NCI-H146 treated with DMSO at 0.1 percent for 48 hours (cell line): Measurements from ENCODE around the gene FAM193A.
A peak's percentile ranks its signal among the peaks of the same experiment; 100 is the strongest.
"Not testable (repeated sequence)": the region's sequence is repeated elsewhere in the genome, so short reads cannot be mapped to it uniquely, and the experiment has no call there.

Experiments
- DNase-seq: peaks from one replicate; lab custom pipeline; 2025; ENCODE audit not compliant: unreplicated experiment; lab: John Stamatoyannopoulos, UW

Gene FAM193A

DNA sequence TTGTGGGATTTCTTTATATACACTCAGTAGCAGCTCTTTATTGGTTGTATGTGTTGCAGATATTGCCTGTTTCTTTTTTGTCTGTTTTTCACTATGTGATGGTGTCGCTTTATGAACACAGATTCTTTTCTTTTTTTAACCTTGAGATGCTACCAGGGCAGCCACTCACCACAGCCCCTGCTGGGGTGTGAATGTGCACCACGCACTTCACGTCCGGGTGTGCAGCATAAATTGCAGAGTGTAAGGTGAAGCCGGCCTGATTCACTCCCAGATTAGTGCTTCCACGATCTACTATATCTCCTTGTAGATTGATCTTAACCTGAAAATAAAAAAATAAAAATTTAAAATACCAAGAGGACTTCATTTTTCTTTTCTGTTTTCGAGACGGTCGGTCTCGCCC lies 71.4 kb downstream of the FAM193A start:
- DNase-seq: no peak

DNA sequence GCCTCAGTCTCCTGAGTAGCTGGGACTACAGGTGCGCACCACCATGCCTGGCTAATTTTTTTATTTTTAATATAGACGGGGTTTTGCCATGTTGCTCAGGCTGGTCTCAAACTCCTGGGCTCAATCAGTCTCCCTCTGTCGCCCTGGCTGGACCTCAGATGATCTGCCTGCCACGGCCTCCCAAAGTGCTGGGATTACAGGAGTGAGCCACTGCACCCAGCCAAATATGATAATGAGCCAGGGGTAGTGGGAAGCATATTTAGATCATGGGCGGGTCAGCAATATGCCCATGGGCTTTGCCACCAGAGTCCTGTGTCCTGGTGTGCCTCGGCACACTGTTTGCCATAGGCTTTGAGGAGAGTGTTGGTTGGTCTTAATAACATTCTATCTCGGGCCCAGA lies 71.8 kb downstream of the FAM193A start:
- no peak for DNase-seq

DNA sequence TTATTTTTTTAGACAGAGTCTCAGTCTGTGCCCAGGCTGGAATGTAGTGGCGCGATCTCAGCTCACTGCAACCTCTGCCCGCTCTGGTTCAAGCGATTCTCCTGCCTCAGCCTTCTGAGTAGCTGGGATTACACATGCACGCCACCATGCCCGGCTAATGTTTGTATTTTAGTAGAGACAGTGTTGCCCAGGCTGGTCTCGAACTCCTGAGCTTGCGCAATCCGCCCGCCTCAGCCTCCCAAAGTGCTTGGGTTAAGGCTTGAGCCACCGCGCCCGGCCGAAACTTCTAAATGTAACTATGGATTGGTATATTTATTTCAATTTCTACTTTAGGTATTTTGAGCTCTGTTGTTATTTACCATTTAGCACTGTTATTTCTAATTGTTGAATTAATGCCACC lies 79.4 kb downstream of the FAM193A start:
- DNase-seq: no peak

DNA sequence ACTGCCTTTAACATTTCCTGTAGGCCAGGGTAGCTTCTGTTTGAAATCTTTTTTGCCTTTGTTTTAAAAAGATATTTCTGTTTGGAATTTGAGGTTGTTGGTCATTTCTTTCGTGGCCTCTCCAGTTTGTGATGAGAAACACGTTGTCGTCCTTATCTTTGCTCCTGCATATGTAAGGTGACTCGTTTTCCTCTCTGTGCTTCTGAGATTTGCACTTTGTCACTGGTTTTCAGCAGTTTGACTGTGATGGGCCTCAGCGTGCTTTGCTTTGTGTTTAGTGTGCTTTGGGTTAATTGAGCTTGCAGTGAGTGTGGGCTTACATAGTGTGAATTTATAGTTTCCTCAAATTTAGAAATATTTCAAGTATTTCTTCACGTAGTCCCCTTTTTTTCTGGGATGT lies 81.5 kb downstream of the FAM193A start:
- DNase-seq: no peak

DNA sequence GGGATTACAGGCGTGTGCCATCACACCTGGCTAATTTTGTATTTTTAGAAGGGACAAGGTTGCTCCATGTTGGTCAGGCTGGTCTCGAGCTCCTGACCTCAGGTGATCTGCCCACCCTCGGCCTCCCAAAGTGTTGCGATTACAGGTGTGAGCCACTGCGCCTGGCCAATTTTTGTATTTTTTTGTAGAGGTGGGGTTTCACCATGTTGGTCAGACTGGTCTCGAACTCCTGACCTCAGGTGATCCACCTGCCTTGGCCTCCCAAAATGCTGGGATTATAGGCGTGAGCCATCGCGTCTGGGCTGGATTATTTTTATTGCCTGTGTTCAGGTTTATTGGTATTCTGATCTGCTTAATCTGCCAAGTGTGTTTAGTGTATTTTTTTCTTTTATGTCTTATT lies 82.3 kb downstream of the FAM193A start:
- DNase-seq: not testable (repeated sequence)

DNA sequence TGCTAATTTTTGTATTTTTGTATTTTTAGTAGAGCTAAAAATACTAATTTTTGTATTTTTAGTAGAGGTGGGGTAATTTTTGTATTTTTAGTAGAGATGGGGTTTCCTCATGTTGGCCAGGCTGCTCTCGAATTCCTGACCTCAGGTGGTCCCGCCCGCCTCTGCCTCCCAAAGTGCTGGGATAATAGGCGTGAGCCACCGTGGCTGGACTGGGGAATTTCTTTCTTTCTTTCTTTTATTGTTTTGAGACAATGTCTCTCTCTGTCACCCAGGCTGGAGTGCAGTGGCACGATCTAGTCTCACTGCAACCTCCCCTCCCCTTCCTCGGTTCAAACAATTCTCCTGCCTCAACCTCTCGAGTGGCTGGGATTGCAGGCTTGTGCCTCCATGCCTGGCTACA lies 83.0 kb downstream of the FAM193A start:
- DNase-seq: no peak

DNA sequence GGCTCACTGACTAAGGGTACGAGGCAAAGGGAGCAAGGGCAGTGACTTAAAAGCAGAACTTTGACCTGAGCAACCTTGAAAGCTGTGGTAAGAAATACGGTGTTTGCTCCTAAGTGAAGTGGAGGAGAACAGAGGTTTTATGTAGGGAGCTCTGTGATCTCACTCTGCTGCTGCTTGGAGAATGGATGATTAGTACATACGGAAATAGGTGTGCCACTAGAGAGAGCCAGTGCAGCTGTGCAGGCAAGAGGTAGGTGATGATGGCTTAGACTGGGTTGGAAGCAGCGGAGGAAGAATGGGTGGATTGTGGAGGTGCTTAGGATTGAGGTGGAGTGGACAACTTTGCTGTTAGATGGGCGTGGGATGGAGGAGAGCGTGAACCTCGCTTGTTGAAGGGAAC lies 85.0 kb downstream of the FAM193A start:
- DNase-seq: no peak

DNA sequence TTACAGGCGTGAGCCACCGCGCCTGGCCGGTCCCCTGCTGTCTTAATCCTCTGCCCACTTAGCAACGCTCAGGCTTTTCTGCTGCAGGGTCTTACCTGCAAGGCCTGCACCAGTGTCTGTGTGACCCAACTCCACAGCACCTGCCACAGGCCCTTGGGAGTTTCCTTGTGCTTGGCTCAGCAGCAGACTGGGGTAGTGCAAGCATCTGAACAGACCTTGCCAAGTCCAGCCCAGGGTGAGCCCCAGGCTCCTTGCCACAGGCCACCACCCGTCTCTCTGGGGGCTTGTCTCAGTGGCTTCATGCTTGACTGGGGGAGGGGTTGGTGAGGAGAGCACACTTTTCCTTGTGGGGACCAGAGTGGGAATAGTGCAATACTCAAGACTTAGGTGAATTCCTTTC lies 87.0 kb downstream of the FAM193A start:
- DNase-seq: no peak

DNA sequence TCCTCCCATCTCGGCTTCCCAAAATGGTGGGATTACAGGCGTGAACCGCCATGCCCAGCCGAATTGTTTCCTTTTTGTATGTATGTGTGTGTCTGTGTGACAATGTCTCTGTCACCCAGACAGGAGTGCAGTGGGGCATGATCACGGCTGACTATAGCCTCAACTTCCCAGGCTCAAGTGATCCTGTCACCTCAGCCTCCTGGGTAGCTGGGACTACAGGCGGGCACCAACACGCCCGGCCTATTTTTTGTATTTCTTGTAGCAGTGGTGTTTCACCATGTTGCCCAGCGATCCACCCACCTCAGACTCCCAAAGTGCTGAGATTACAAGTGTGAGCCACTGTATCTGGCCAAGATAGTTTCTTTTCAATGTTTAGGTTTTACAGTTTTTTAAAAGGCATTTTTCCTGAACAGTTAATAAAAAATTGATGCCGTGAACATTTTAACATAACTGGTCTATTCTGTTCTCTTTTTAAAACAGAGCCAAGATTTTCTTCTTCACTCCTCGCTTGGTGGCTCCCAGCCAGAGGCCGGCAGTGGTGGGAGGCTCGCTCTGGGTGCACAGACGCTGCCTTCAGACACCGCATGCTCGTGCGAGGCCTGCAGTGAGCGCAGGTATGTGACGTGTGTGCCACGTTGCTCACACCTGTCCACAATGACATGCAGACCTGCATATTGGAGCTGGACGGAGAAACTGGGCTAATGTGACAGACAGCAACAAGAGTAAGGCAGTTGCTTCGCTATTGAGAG lies 88.5 kb downstream of the FAM193A start:
- DNase-seq: no peak

DNA sequence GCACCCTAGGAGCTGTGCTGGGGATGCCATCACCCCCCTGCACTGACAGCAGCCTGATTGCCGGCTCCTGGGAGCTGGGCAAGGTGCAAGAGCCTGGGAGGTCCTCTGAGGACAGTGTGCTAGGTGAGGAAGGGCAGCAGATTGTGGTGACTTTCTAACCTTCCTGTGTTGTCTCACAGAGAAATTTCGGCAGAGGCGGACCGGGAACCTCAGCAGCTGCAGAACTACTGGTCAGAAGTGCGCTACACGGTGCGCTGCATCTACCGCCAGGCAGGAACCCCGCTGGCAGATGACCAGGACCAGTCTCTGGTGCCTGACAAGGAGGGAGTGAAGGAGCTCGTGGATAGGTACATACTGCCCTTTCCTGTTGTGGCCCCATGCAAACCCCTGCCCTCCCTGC lies 89.8 kb downstream of the FAM193A start:
- DNase-seq: no peak

DNA sequence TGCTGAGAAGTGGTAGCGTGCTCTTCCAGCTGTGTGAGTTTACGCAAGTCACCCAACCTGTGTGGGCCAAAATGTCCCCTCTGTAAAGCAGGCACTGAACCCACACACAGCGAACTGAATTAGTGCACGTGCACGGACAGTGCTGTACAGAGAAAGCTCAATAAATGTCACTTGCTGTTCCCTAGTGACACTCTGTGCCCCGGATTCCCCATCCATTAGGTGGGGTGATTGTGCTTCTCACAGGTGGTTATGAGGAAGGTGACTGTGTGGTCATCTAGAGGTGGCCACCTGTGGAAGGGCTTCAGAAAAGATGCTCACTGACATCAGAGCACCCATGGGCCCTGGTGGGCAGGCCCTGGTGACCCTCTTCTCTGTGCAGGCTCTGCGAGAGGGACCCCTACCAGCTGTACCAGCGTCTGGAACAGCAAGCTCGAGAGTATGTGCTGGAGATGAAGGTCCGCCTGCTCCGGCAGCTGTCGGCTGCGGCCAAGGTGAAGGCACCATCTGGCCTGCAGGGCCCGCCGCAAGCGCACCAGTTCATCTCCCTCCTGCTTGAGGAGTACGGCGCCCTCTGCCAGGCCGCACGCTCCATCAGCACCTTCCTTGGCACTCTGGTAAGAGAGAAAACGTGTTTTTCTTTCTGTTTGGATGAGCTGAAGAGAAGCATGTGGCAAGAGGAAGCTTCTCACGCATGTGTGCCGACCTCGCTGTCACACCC lies 94.3 kb downstream of the FAM193A start:
- DNase-seq: no peak

DNA sequence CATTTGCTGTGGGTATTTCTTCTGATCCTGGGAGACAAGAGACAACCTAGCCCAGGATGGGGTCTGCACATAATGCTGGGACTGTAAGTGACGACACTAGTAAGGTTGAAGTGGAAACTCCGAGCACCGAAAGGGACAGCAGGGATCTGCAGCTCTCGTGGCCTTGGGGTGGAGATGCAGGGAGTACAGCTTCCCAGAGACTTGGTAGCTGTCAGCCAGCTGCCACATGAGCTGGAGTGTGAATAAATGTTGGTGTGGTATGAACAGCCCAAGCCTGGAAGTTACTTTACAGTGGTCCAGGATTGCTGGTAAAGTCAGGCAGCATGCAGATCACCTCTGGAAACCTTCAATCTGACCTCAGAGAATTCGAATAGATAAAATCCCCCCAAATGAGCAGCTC lies 97.6 kb downstream of the FAM193A start:
- no peak for DNase-seq

DNA sequence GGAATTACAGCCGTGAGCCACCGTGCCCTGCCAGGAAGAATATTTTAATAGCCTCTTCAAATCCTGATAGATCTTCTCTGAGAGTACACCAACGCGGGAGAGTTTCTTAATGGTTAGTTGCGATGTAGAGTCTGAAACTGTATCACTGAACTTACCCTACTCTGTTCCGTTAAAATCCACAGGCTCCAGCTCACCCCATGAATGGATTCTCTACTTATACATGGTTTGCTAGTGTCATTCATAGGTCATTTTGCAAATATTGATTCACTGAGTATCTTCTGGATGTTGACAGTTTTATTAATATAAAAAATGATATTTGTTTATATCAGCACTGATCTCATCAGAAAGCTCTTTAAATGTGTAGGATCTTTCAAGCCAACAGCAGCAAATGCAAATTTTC lies 99.9 kb downstream of the FAM193A start:
- no peak for DNase-seq

DNA sequence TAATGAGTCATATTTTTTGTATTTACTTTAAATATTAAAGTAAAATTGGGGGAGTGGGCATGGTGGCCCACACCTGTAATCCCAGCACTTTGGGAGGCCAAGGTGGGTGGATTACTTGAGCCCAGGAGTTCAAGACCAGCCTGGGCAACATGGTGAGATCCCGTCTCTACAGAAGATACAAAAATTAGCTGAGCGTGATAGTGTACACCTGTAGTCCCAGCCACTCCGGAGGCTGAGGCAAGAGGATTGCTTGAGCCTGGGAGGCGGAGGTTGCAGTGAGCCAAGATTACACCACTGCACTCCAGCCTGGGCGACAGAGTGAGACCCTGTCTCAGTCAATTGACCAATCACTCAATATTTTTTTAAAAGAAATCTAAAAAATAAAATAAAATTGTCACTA lies 100.5 kb downstream of the FAM193A start:
- not testable (repeated sequence) for DNase-seq

DNA sequence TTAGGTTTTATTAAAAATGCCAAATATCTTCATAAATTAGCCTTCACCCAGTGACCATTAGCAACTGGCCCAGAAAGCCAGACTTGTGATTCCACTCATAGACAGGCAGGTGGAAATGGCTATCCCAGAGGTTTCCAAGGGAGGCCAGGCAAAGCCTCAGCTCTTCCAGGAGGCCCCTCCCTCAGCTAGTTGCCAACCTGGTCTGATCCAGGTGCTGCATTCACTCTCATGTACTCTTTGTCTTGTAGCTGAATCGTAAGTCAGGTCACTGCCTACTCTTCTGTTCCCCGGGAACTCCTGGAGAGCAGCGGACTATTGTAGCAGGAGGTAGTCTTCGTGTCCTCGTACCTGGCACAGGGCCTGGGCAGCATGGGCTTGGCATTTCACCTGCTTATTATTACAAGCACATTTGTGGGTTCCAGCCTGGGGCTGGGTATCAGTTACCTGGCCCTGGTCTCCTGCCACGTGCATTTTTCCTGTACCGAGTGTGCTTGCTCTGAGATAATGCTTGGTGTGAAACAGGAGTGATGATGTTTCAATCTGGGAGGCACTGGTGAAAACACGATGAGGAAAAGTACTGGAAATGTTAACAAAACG lies 101.6 kb downstream of the FAM193A start:
- no peak for DNase-seq

DNA sequence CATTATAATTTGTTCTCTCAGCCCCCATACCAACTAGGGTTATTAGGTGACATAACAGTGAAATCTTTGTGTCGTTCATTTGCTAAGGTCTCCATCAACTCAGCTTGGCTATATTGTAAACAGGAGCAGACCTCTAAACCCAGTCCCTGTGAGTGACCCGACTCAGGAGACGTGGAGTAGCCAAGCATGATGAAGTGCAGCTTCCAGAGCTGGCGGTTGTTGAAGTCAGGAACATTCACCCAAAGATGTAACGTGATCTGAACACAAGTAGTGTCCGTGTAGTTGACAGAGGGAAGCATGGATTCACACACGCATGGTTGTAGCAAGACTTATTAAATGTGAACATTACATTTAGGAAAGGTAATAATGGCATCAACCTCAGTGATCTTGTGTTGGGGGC lies 102.3 kb downstream of the FAM193A start:
- no peak for DNase-seq

DNA sequence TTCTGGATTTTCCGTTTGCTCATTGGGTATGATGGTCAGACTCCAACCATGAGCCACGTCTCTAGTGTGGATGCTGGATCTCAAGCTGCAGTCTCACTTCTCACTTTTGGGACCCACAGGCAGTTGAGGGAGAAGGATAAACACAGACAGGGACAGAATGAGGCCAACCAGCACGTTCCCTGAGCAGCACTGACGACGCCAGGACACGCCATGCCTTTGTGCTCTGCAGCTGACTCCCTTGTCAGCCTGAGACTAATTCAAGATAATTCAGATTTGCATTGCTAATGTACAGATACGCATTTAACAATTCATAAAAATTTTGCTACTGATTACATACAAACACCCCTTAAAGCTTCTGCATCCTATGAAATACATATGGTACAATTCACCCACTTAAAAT lies 106.5 kb downstream of the FAM193A start:
- DNase-seq: no peak

DNA sequence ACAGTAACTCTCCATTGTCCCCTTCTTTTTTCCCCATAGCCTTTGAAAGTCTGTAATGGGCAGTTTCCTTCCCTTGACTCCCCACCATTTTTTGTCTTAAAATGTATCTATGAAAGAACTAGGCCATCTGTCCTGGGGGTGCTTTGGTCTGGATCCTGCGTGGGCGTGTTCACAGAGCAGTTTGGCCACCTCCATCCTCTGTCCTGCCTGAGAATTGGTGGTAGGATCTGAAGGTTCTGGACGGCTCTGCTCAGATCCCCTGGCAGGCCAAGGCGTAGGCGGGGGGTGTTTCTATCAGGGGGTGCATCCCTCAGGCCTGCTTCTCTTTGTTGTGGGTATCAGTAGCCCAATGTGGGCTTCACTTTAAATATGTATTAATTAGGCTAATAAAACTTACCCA lies 107.1 kb downstream of the FAM193A start:
- DNase-seq: no peak

DNA sequence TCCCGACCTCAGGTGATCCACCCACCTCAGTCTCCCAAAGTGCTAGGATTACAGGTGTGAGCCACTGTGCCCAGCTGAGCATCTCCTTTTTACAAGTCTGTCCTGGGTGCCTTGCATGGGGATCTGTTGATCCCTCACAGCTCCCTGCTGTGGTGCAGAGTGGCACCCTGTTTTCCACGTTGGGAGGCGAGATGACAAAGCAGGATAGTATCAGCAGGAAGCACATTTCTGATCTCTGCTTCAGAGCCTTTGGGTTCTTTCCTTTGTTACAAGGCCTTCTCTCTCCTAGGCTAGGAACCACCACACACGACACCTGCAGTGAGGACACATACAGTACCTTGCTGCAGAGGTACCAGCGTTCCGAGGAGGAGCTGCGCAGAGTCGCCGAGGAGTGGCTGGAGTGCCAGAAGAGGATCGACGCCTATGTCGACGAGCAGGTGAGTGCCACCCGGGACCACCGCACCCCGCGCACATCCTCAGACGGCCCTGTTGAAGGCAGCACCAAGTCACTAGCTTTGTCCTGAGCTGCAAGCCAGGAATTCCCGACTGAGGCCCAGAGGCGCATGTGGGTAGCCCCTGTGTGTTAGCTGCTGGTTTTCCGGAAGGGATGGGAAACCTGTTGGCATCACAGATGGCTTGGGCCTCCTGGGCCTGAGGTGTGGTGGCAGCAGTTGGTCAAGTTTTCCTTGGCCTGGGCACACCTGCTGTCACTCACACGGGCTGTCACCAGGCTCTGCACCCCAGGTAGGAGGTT lies 110.1 kb downstream of the FAM193A start:
- no peak for DNase-seq

DNA sequence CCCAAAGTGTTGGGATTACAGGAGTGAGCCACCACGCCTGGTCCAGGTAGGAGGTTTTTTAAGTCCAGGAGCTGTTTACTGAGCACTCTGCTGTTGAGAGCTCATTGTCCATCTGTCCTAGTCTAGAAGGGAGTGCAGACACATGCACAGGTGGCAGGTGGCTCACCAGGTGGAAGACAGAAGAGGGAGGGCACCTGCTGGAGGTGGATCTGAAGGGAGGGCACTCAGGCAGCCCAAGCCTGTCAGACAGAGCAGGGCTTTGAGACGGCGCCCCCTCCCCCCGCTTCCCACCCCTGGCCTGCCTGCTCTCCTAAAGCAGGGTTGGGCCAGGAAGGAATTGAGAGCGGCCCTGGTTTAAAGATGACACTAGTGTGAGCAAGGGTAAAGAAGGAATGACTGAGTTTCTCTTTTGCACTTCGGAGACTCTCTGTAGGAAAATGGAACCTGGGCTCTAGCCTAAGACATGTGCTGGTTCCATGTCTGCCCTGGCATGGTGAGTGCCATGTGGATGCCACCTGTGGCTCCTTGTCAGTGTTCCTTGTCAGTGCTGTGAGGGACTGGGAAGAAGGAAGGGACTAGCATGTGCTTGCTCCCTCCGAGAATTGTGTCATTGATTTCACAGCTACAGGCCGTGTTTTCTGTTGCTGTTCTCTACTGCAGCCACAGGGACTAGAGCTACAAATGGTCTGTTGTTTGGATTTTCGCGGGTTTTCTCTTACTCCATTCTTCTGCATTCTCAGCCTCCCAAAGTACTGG lies 111.1 kb downstream of the FAM193A start:
- DNase-seq: peak; percentile 17
